A673 (cell line): ENCODE data around the gene LRP1B. TPM values are rescaled to one million over a fixed set of nuclear protein-coding genes. Genes with fewer than 3 reads are reported as not detected.

Source experiments
- BruUV-seq: library from RNA; stranded (reverse); fragments of 400-500 nt; replicated peaks from 2 replicates; lab custom pipeline; 2021; lab: Mats Ljungman, UMichigan
- CTCF ChIA-PET: fragments of 300-600 bp; sonication (Branson Sonifier 250); formaldehyde crosslinking; loops from one replicate; lab custom pipeline; 2022; ENCODE audit warnings: antibody characterized with exemption; lab: Charles Lee
- POLR2A ChIA-PET: fragments of 300-600 bp; sonication (Branson Sonifier 250); formaldehyde crosslinking; loops from one replicate; lab custom pipeline; 2022; ENCODE audit warnings: antibody characterized with exemption; ENCODE audit not compliant: low non-redundant PET; lab: Charles Lee
- DNase-seq: peaks from one replicate; pipeline ENCODE4 v3.0.0-alpha.2; 2015; ENCODE audit warnings: low spot score
- H3K27ac ChIP-seq: fragments of 200-600 bp; sonication (generic); 2 replicates; pipeline ENCODE4 v1.5.1; 2016; ENCODE audit warnings: mixed run types, low read depth, mild to moderate bottlenecking, mixed read lengths, antibody characterized with exemption, low read length; ENCODE audit not compliant: poor library complexity, severe bottlenecking
- H3K27me3 ChIP-seq: fragments of 200-600 bp; sonication (generic); replicated peaks from 2 replicates; pipeline ENCODE4 v1.6.1; 2017; ENCODE audit warnings: mixed run types, low read depth, mild to moderate bottlenecking, mixed read lengths, antibody characterized with exemption, low read length; ENCODE audit not compliant: insufficient read depth, poor library complexity
- H3K36me3 ChIP-seq: fragments of 200-600 bp; sonication (generic); 2 replicates; pipeline ENCODE4 v1.6.1; 2016; ENCODE audit warnings: mixed run types, mild to moderate bottlenecking, mixed read lengths, antibody characterized with exemption, low read length; ENCODE audit not compliant: insufficient read depth, poor library complexity, severe bottlenecking
- H3K4me1 ChIP-seq: fragments of 200-600 bp; sonication (generic); 2 replicates; pipeline ENCODE4 v1.6.1; 2017; ENCODE audit warnings: mixed run types, mild to moderate bottlenecking, mixed read lengths, antibody characterized with exemption, low read length; ENCODE audit not compliant: insufficient read depth, poor library complexity, severe bottlenecking
- H3K4me3 ChIP-seq: fragments of 200-600 bp; sonication (generic); 2 replicates; pipeline ENCODE4 v1.5.1; 2016; ENCODE audit warnings: low read depth, mixed run types, mild to moderate bottlenecking, mixed read lengths, low read length; ENCODE audit not compliant: poor library complexity, severe bottlenecking
- H3K9me3 ChIP-seq: fragments of 200-600 bp; sonication (generic); 2 replicates; pipeline ENCODE4 v1.6.1; 2016; ENCODE audit warnings: mixed run types, low read depth, mild to moderate bottlenecking, mixed read lengths, antibody characterized with exemption, low read length; ENCODE audit not compliant: poor library complexity, severe bottlenecking
- CTCF ChIP-seq: fragments of 300-800, 200-600 bp; sonication (generic); conservative IDR thresholded peaks from 2 replicates; pipeline ENCODE4 v1.5.1; 2017; ENCODE audit warnings: low read depth, mild to moderate bottlenecking, antibody characterized with exemption, low read length, moderate library complexity, mixed read lengths
- EZH2 ChIP-seq: fragments of 200-600 bp; sonication (generic); IDR thresholded peaks from 2 replicates; pipeline ENCODE4 v1.6.1; 2017; ENCODE audit warnings: borderline replicate concordance, low read depth, mild to moderate bottlenecking, mixed read lengths, antibody characterized with exemption, low read length; ENCODE audit not compliant: poor library complexity, severe bottlenecking
- intact Hi-C: fragments of 100-400 bp; cut with micrococcal nuclease; formaldehyde crosslinking; loops from one replicate; pipeline ENCODE4 v1.10.0; 2022; ENCODE audit not compliant: unreplicated experiment
- total RNA-seq: library from RNA; stranded (reverse); gene quantifications from 2 replicates; pipeline ENCODE4 v1.2.3, GENCODE V29; 2021

LRP1B gene
- total RNA-seq, 1 experiment from 2014 or later = 9.9 TPM

GRCh38 chr2:141900826-141901225 lies 230.0 kb downstream of the LRP1B start:
- ChIA-PET POLR2A (no interaction called here), CTCF (no interaction called here)
- Histone ChIP-seq H3K27ac (no peak overlapping the region), H3K27me3 (no peaks in the 10 kb centered on the region), H3K9me3 (no peaks in the 10 kb centered on the region), H3K36me3 (no peaks in the 10 kb centered on the region), H3K4me3 (no peak overlapping the region), H3K4me1 (peaks cover 7% of the 10 kb centered on the region)
- no TSS peak for BruUV-seq
- intact Hi-C loops = no loop called here
- no peak for DNase-seq
- no peak for TF ChIP-seq EZH2
- no peak for TF ChIP-seq CTCF

- ChIA-PET CTCF (no interaction called here), POLR2A (no interaction called here)
- no peak overlapping the region for H3K4me3 ChIP-seq
- peak; percentile 15 for DNase-seq
- no TSS peak for BruUV-seq
- H3K4me1 ChIP-seq = peaks cover 7% of the 10 kb centered on the region
- no peaks in the 10 kb centered on the region for H3K9me3 ChIP-seq
- no peaks in the 10 kb centered on the region for H3K36me3 ChIP-seq
- no peaks in the 10 kb centered on the region for H3K27me3 ChIP-seq
- intact Hi-C loops = no loop called here
- TF ChIP-seq EZH2 (no peak), CTCF (no peak)
- no peak overlapping the region for H3K27ac ChIP-seq
Observed at GRCh38 chr2:141899740-141900139, 231.1 kb downstream of the LRP1B start.

GRCh38 chr2:141889788-141890187 lies 241.0 kb downstream of the LRP1B start:
- Histone ChIP-seq H3K4me1 (peaks cover 4% of the 10 kb centered on the region), H3K27ac (no peak overlapping the region), H3K4me3 (no peak overlapping the region), H3K27me3 (no peaks in the 10 kb centered on the region), H3K9me3 (no peaks in the 10 kb centered on the region), H3K36me3 (no peaks in the 10 kb centered on the region)
- TF ChIP-seq EZH2 = no peak
- TF ChIP-seq CTCF = no peak
- POLR2A ChIA-PET = no interaction called here
- CTCF ChIA-PET = no interaction called here
- intact Hi-C loops = no loop called here
- peak; percentile 10 for DNase-seq
- no TSS peak for BruUV-seq
